D721Med (cell line): ENCODE data around the gene TDRD9.

Experiments
- DNase-seq: peaks from one replicate; pipeline ENCODE4 v3.0.0; 2011; ENCODE audit warnings: low spot score; ENCODE audit not compliant: insufficient read length
- FAIRE-seq: peaks from 2 replicates; lab custom pipeline; 2011; peaks lifted over from hg19 to GRCh38; lab: Jason Lieb, UNC
- CTCF ChIP-seq: IDR thresholded peaks from 2 replicates; pipeline ENCODE4 v1.5.1; 2012; ENCODE audit warnings: mild to moderate bottlenecking, control low read depth; ENCODE audit not compliant: insufficient read depth; ENCODE audit errors: missing control alignments

The TDRD9 gene

DNA sequence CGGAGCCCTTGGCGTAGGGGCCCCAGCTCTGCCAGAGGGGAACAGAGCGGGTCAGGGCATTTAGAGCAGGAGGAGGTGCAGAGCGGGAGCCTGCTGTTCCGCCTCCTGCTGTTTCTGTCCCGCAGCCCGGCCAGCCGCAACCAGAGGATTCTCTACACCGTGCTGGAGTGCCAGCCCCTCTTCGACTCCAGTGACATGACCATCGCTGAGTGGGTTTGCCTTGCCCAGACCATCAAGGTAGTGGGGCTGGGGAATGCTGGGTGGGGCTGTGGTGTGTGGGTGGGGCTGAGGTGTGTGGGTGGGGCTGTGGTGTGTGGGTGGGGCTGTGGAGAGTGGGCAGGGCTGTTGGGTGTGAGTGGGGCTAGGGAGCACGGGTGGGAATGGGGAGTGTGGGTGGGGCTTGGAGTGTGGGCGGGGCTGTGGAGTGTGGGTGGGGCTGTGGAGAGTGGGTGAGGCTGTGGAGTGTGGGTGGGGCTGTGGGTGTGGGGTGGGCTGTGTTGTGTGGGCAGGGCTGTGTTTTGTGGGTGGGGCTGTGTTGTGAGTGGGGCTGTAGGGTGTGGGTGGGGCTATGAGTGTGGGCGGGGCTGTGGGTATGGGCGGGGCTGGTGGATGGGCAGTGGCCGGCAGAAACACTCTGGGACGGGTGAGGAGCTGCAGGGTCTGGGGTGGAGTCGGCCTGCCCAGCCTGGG is 165.3 kb downstream of the TDRD9 start:
- no peak for DNase-seq
- TF ChIP-seq CTCF = no peak
- no peak for FAIRE-seq

- no peak for FAIRE-seq
- TF ChIP-seq CTCF = no peak
- DNase-seq = no peak
Observed at GRCh38 chr14:104094056-104094708, 165.9 kb downstream of the TDRD9 start.

DNA sequence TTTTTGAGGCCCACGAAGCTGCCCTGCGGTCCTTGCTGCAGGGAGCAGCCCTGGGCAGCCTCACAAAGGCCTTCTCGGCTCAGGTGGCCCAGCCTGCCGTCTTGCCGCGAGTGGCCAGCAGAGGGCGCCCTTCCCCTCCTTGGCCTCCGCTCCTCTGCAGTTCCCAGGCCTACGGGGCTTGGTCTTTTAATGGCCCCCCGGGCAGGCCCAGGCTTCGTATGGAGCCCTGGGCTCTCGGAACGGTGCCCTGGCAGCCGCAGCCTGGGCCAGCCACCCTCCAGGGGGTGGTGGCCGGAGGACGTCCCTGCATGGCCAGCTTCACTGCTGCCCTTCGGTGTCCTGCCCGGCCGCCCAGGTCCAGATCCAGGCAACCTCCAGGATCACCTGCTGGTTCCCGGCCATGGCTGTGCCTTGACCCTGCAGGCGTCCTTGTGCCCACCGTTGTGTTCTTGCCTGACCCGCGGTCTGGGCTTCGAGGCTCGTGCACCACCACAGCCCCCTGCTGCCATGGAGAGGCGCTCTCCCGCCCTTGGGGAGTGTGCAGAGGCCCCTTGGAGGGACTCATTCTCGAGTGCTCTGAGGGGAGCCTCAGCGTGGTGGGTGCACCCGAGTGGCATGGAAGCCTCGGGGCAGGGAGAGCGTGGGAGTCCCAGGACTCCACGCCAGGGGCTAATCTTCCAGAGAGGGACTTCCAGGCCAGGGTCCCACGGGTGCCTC is 166.6 kb downstream of the TDRD9 start:
- FAIRE-seq (no peak), DNase-seq (peak; percentile 93)
- peak; percentile 77 for TF ChIP-seq CTCF

- DNase-seq (no peak), FAIRE-seq (no peak)
- TF ChIP-seq CTCF = no peak
Observed at GRCh38 chr14:104095426-104096310, 167.4 kb downstream of the TDRD9 start.

DNA sequence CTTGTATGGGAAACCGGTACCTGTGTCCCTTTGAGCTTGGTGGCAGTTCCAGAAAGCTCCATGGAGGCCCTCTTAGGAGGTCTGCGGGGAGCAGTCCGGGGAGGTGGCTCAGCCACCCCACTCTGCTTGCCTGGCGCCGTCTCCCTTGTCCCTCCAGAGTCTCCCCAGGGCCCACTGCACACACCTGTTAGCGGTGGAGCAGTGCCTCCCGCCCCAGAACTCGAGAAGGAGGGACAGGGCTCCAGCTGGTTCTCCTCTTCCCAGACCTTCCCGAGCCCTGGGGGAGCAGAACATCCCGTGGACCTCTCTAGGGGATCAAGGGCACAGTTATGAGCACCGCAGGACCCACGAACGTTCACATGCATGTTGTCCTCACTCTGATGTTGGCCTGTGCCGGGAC is 168.1 kb downstream of the TDRD9 start:
- no peak for TF ChIP-seq CTCF
- DNase-seq (no peak), FAIRE-seq (no peak)

- FAIRE-seq (no peak), DNase-seq (no peak)
- TF ChIP-seq CTCF = peak; percentile 39
Observed at GRCh38 chr14:104096751-104097700, 168.8 kb downstream of the TDRD9 start.
